Smooth muscle cell (in vitro differentiated cells): ENCODE results near the gene CEMIP. TPM values are rescaled to one million over a fixed set of nuclear protein-coding genes. Genes with fewer than 3 reads are reported as not detected.

Experiments
- DNase-seq: peaks from one replicate; lab custom pipeline; 2025; ENCODE audit not compliant: unreplicated experiment; lab: John Stamatoyannopoulos, UW
- H2AFZ ChIP-seq: fragments of 200-600 bp; sonication (generic); 2 replicates; pipeline ENCODE4 v1.6.0; 2016; ENCODE audit warnings: antibody characterized with exemption, low read depth, mild to moderate bottlenecking
- H3F3A ChIP-seq: fragments of 200-600 bp; sonication (generic); 2 replicates; pipeline ENCODE4 v1.6.0; 2017; ENCODE audit warnings: antibody characterized with exemption, low read depth
- H3K27ac ChIP-seq: fragments of 200-600 bp; sonication (generic); 2 replicates; pipeline ENCODE4 v1.5.1; 2016; ENCODE audit warnings: low read depth, mild to moderate bottlenecking
- H3K27me3 ChIP-seq: fragments of 200-600 bp; sonication (generic); 2 replicates; pipeline ENCODE4 v1.6.1; 2016; ENCODE audit warnings: low read depth, mild to moderate bottlenecking
- H3K36me3 ChIP-seq: fragments of 200-600 bp; sonication (generic); 2 replicates; pipeline ENCODE4 v1.5.1; 2016; ENCODE audit warnings: low read depth
- H3K4me1 ChIP-seq: fragments of 200-600 bp; sonication (generic); 2 replicates; pipeline ENCODE4 v1.5.1; 2016; ENCODE audit warnings: low read depth
- H3K4me2 ChIP-seq: fragments of 200-600 bp; sonication (generic); 2 replicates; pipeline ENCODE4 v1.6.0; 2016; ENCODE audit warnings: mild to moderate bottlenecking
- H3K4me3 ChIP-seq: fragments of 200-600 bp; sonication (generic); 2 replicates; pipeline ENCODE4 v1.5.1; 2016; ENCODE audit warnings: mild to moderate bottlenecking
- H3K79me2 ChIP-seq: fragments of 200-600 bp; sonication (generic); 2 replicates; pipeline ENCODE4 v1.6.0; 2016; ENCODE audit warnings: low read depth, mild to moderate bottlenecking
- H3K9ac ChIP-seq: fragments of 200-600 bp; sonication (generic); 2 replicates; pipeline ENCODE4 v1.6.0; 2016; ENCODE audit warnings: low read depth
- H3K9me3 ChIP-seq: fragments of 200-600 bp; sonication (generic); replicated peaks from 2 replicates; pipeline ENCODE4 v1.5.1; 2016; ENCODE audit warnings: low read depth
- H4K20me1 ChIP-seq: fragments of 200-600 bp; sonication (generic); 2 replicates; pipeline ENCODE4 v1.6.0; 2016; ENCODE audit warnings: low read depth
- WGBS: methylation state at CpG from one replicate; pipeline ENCODE4 v1.1.7; 2016; ENCODE audit warnings: low lambda C conversion rate; 5-methylcytosine and 5-hydroxymethylcytosine counted together
- polyA plus RNA-seq: library from polyadenylated mRNA; unstranded; fragments of >200 nt; fragmentation: Nextera tagmentation; extraction: Ambion mirVana; gene quantifications from 2 replicates; pipeline ENCODE4 v1.2.1, GENCODE V29; 2016
- total RNA-seq: library from RNA; depleted of rRNA; stranded (reverse); fragments of >200 nt; gene quantifications from 2 replicates; pipeline ENCODE4 v1.2.3, GENCODE V29; 2014
- TF ChIP-seq, protein P1 (sequence below): fragments of 200-600 bp; sonication (generic); IDR thresholded peaks from 2 replicates; pipeline ENCODE4 v1.5.1; 2017; ENCODE audit warnings: borderline replicate concordance, mild to moderate bottlenecking, antibody characterized with exemption; ENCODE audit not compliant: insufficient read depth, poor library complexity, severe bottlenecking

Gene CEMIP
- total and polyA plus RNA-seq, 2 experiments from 2014 or later = 1.9 TPM

DNA sequence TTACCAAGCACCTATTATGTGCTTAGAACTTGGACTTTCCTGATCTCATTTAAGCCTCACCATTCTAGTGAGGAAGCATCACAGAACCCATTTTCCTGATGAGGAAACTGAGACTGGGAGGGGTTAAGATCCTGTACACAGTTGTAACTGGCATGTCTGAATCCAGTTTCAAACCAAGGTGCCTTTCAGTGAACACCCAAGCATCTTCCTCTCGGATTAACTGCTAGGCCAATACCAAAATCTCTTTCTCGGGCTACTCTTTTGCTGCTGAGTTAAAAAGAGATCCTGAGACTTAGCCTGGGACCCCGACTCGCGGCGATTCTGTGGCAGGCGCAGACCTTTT lies 578 bp upstream of the CEMIP start:
- Histone ChIP-seq H3K36me3 (no peaks in the 10 kb centered on the region), H3K27me3 (peaks cover 49% of the 10 kb centered on the region), H3K27ac (no peak overlapping the region), H3F3A (no peaks in the 10 kb centered on the region), H2AFZ (peak overlapping the region; percentile 62), H3K4me3 (peak overlapping the region; percentile 60), H3K4me1 (peaks cover 12% of the 10 kb centered on the region), H3K79me2 (no peaks in the 10 kb centered on the region), H3K9ac (no peak overlapping the region), H4K20me1 (peaks cover 9% of the 10 kb centered on the region), H3K4me2 (peak overlapping the region; percentile 97), H3K9me3 (no peaks in the 10 kb centered on the region)
- DNase-seq = no peak
- WGBS = 26% methylated on average over 7 of the region's 7 CpGs
- TF ChIP-seq, protein P1, sequence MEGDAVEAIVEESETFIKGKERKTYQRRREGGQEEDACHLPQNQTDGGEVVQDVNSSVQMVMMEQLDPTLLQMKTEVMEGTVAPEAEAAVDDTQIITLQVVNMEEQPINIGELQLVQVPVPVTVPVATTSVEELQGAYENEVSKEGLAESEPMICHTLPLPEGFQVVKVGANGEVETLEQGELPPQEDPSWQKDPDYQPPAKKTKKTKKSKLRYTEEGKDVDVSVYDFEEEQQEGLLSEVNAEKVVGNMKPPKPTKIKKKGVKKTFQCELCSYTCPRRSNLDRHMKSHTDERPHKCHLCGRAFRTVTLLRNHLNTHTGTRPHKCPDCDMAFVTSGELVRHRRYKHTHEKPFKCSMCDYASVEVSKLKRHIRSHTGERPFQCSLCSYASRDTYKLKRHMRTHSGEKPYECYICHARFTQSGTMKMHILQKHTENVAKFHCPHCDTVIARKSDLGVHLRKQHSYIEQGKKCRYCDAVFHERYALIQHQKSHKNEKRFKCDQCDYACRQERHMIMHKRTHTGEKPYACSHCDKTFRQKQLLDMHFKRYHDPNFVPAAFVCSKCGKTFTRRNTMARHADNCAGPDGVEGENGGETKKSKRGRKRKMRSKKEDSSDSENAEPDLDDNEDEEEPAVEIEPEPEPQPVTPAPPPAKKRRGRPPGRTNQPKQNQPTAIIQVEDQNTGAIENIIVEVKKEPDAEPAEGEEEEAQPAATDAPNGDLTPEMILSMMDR = no peak

DNA sequence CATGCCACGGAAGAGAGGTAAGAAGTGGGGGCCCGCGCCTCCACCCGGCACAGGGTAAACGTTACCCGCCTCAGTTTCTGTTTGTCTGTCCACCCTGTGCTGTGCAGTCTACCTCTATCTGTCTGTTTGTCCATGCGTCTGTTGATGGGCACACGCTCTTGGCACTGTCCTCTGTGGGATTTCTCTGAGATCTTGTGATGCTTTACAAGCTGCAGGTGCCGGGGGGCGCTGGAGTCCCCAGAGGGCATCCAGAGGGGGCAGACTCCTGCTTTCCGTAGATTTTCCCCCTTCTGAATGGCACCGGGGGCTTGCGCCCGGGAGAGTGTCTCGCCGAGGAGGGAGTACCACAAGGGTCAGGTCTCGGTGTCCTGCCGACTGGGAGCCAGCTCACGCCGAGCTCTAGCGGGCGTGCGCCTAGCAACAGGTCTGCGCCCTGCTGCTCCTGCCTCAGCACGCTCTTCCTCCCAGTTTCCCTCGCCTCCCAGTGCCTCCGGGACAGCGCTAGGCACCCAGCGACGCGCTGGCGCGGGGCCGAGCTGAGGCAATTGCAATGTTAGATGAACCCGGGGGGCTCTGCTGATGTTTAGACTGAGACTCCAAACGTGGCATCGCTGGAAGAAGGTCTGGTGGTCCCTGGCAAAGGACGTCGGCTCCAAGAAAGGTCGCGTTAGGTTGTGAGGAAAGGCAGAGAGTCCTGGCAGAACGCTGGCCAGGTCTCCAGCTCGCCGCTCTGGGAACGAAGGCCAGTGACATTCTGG lies 667 bp downstream of the CEMIP start:
- TF ChIP-seq, protein P1 = no peak
- Histone ChIP-seq H3K9me3 (no peaks in the 10 kb centered on the region), H3F3A (no peaks in the 10 kb centered on the region), H3K4me1 (peaks cover 12% of the 10 kb centered on the region), H3K27me3 (peaks cover 50% of the 10 kb centered on the region), H3K4me2 (peak overlapping the region; percentile 97), H2AFZ (no peak overlapping the region), H3K27ac (no peak overlapping the region), H3K4me3 (peak overlapping the region; percentile 60), H3K79me2 (no peaks in the 10 kb centered on the region), H4K20me1 (peaks cover 9% of the 10 kb centered on the region), H3K9ac (no peak overlapping the region), H3K36me3 (no peaks in the 10 kb centered on the region)
- peak; percentile 22 for DNase-seq
- 5% methylated on average over 45 of the region's 45 CpGs for WGBS

DNA sequence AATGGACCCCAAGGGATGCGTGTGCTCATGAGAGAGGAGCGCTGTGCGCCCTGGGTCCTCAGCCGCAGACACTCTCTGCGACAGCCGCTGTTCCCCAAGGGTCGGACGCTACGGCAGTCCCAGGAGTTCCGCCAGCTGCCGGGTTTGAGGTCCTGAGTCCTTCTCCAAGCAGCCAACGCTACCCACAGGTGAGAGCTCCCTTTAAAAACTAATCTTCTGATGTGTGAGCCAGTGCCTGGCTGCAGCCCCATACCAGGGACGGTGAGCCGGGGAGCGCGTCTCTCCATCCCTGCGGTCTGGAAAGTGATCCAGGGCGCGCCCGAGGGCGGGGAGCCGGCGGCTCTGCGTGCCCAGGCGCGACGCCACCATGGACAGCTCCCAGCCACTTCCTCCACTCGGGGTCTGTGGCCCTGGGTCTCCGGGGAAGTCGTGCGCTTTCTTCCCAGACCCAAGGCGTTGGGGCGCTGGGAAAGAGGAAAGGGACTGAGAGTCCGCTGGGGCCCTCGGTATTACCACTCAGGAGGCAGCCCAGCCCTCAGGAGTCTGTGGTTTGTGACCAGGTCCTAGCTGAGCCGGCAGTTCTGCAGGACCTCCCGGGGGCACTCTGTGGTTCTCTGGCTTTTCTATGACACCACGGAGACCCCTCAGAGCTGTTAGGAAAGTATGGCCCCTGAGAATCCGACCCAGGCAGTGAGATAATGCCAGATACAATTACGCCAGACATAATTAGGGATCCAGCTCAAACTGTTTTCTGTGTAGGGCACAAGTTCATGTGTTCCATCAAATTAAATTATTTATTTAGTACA lies 1.4 kb downstream of the CEMIP start:
- H3K9me3 ChIP-seq = no peaks in the 10 kb centered on the region
- peak; percentile 37 for DNase-seq
- no peaks in the 10 kb centered on the region for H3K79me2 ChIP-seq
- H3K4me3 ChIP-seq = peak overlapping the region; percentile 60
- no peaks in the 10 kb centered on the region for H3F3A ChIP-seq
- H3K9ac ChIP-seq = no peak overlapping the region
- peaks cover 12% of the 10 kb centered on the region for H3K4me1 ChIP-seq
- no peaks in the 10 kb centered on the region for H3K36me3 ChIP-seq
- peaks cover 50% of the 10 kb centered on the region for H3K27me3 ChIP-seq
- 9% methylated on average over 40 of the region's 40 CpGs for WGBS
- H2AFZ ChIP-seq = no peak overlapping the region
- TF ChIP-seq, protein P1 = no peak
- peak overlapping the region; percentile 97 for H3K4me2 ChIP-seq
- H3K27ac ChIP-seq = no peak overlapping the region
- peaks cover 9% of the 10 kb centered on the region for H4K20me1 ChIP-seq
